Measurements from ENCODE around the gene VSIG4.

VSIG4 gene

GRCh38 chrX:66030505-66031317 lies 9.2 kb downstream of the VSIG4 start:
- peak in 6 of 42 donors; percentile 12 to 62 (median 24) for DNase-seq
- intact Hi-C loops (cut with DNase I): loop anchor here (10.0 kb wide), 1 partner anchor 704 kb away; no protein-coding TSS in a partner anchor

GRCh38 chrX:66028936-66029335 lies 10.9 kb downstream of the VSIG4 start:
- DNase-seq: no peak
- intact Hi-C loops (cut with DNase I): no loop called here

GRCh38 chrX:66024570-66024969 lies 15.3 kb downstream of the VSIG4 start:
- intact Hi-C loops (cut with DNase I): no loop called here

GRCh38 chrX:66024092-66024467 lies 15.8 kb downstream of the VSIG4 start:
- intact Hi-C loops (cut with DNase I): no loop called here
- no peak for DNase-seq

More at GRCh38 chrX:66024570-66024969, 15.3 kb downstream of the VSIG4 start:
- no peak for DNase-seq

- intact Hi-C loops (cut with DNase I): no loop called here
- DNase-seq: no peak
Observed at GRCh38 chrX:66023385-66024091, 16.3 kb downstream of the VSIG4 start.

GRCh38 chrX:66022632-66023384 lies 17.1 kb downstream of the VSIG4 start:
- no peak for DNase-seq
- intact Hi-C loops (cut with DNase I): no loop called here

GRCh38 chrX:66021765-66022631 lies 17.9 kb downstream of the VSIG4 start:
- intact Hi-C loops (cut with DNase I): no loop called here
- no peak for DNase-seq

GRCh38 chrX:66021401-66021764 lies 18.5 kb downstream of the VSIG4 start:
- DNase-seq: no peak
- intact Hi-C loops (cut with DNase I): no loop called here

GRCh38 chrX:66020631-66021334 lies 19.1 kb downstream of the VSIG4 start:
- peak in 1 of 42 donors; percentile 17 for DNase-seq

GRCh38 chrX:66019974-66020373 lies 19.9 kb downstream of the VSIG4 start:
- no peak for DNase-seq
- intact Hi-C loops (cut with DNase I): no loop called here

More at GRCh38 chrX:66020631-66021334, 19.1 kb downstream of the VSIG4 start:
- intact Hi-C loops (cut with DNase I): no loop called here

GRCh38 chrX:66019310-66019652 lies 20.6 kb downstream of the VSIG4 start:
- intact Hi-C loops (cut with DNase I): no loop called here
- DNase-seq: no peak

GRCh38 chrX:66018585-66019309 lies 21.1 kb downstream of the VSIG4 start:
- no peak for DNase-seq
- intact Hi-C loops (cut with DNase I): no loop called here

GRCh38 chrX:66017659-66018170 lies 22.2 kb downstream of the VSIG4 start:
- intact Hi-C loops (cut with DNase I): no loop called here
- DNase-seq: no peak

GRCh38 chrX:66016905-66017658 lies 22.8 kb downstream of the VSIG4 start:
- no peak for DNase-seq
- intact Hi-C loops (cut with DNase I): no loop called here

- intact Hi-C loops (cut with DNase I): no loop called here
- DNase-seq: no peak
Observed at GRCh38 chrX:66015900-66016689, 23.8 kb downstream of the VSIG4 start.

All from head of caudate nucleus (tissue), 42 donors.